ENCODE data around the gene CTH.
"Not testable (repeated sequence)": the region's sequence is repeated elsewhere in the genome, so short reads cannot be mapped to it uniquely, and the experiment has no call there.

The CTH gene

DNA sequence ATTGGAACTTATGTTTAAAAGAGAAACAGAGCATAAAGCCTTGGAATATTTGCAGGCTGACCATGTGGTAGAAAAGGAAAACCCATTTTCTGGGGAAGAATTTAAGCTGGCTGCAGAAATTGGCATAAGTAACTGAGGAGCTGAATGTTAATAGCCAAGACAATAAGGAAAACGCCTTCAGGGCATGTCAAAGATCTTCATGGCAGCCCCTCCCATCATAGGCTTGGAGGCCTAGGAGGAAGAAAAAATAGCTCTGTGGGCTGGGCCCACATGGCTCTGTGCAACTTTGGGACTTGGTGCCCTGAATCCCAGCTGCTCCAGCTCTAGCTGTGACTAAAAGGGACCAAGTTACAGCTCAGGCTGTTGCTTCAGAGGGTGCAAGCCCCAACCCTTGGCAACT lies 51.5 kb downstream of the CTH start:
- H3K4me3 ChIP-seq (ENCODE audit: low read depth in 1 of 2, low read length in 1 of 2): no peak overlapping the region
- no peaks in the 10 kb centered on the region for H3K9me3 ChIP-seq
- H3K27ac ChIP-seq: no peak overlapping the region
- no peaks in the 10 kb centered on the region for H3K36me3 ChIP-seq
- H3K27me3 ChIP-seq: no peaks in the 10 kb centered on the region
- H3K4me1 ChIP-seq (ENCODE audit: control insufficient read depth in 1 of 2, insufficient read depth in 1 of 2, low read depth in 1 of 2, low read length in 1 of 2): no peaks in the 10 kb centered on the region
- TF ChIP-seq, protein P1, sequence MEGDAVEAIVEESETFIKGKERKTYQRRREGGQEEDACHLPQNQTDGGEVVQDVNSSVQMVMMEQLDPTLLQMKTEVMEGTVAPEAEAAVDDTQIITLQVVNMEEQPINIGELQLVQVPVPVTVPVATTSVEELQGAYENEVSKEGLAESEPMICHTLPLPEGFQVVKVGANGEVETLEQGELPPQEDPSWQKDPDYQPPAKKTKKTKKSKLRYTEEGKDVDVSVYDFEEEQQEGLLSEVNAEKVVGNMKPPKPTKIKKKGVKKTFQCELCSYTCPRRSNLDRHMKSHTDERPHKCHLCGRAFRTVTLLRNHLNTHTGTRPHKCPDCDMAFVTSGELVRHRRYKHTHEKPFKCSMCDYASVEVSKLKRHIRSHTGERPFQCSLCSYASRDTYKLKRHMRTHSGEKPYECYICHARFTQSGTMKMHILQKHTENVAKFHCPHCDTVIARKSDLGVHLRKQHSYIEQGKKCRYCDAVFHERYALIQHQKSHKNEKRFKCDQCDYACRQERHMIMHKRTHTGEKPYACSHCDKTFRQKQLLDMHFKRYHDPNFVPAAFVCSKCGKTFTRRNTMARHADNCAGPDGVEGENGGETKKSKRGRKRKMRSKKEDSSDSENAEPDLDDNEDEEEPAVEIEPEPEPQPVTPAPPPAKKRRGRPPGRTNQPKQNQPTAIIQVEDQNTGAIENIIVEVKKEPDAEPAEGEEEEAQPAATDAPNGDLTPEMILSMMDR (IDR thresholded peaks at IDR 0.05): no peak

DNA sequence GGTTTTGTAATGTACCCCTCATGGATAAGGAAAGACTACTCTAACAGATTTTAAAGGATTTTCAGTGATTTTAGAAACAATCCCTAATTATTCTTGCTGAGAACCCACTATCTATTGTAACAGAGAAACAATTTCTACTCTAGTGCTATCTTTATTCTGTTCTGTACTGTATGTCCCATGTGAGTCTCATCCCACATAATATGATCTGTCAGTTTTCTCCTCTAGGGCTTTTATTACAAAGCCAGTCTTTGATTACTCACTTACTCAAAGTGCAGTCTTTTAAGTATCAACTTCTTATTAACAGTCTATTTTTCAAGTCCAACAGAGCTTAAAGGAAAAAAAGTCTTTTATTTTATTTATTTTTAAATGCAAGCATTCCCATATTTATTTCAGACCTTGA lies 54.8 kb downstream of the CTH start:
- H3K9me3 ChIP-seq: no peaks in the 10 kb centered on the region
- no peaks in the 10 kb centered on the region for H3K27me3 ChIP-seq
- H3K27ac ChIP-seq: no peak overlapping the region
- H3K36me3 ChIP-seq: no peaks in the 10 kb centered on the region
- TF ChIP-seq, protein P1 (IDR thresholded peaks at IDR 0.05): no peak
- H3K4me1 ChIP-seq (ENCODE audit: control insufficient read depth in 1 of 2, insufficient read depth in 1 of 2, low read depth in 1 of 2, low read length in 1 of 2): no peaks in the 10 kb centered on the region
- no peak overlapping the region for H3K4me3 ChIP-seq (ENCODE audit: low read depth in 1 of 2, low read length in 1 of 2)

DNA sequence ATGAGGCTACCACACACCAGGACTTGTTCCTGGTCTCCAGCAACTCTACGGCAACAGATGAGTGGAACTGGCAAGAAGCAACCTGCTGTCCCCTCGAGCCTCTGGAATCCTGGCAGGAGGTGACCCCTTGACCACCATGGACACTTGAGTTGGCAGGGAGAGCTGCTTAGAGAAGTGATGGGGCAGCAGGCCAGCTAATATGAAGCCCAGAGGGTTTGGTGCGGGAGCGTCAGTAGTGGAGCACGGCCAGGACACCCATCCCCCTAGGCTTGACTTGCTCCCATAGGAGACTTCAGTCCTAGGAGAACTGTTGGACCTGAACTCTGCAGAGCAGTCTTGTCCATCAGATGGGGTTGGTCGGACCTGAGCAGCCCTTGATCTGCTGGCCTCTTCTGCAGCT lies 56.5 kb downstream of the CTH start:
- no peaks in the 10 kb centered on the region for H3K27me3 ChIP-seq
- no peak overlapping the region for H3K4me3 ChIP-seq (ENCODE audit: low read depth in 1 of 2, low read length in 1 of 2)
- no peak overlapping the region for H3K27ac ChIP-seq
- TF ChIP-seq, protein P1 (IDR thresholded peaks at IDR 0.05): no peak
- no peaks in the 10 kb centered on the region for H3K4me1 ChIP-seq (ENCODE audit: control insufficient read depth in 1 of 2, insufficient read depth in 1 of 2, low read depth in 1 of 2, low read length in 1 of 2)
- H3K9me3 ChIP-seq: no peaks in the 10 kb centered on the region
- H3K36me3 ChIP-seq: no peaks in the 10 kb centered on the region

DNA sequence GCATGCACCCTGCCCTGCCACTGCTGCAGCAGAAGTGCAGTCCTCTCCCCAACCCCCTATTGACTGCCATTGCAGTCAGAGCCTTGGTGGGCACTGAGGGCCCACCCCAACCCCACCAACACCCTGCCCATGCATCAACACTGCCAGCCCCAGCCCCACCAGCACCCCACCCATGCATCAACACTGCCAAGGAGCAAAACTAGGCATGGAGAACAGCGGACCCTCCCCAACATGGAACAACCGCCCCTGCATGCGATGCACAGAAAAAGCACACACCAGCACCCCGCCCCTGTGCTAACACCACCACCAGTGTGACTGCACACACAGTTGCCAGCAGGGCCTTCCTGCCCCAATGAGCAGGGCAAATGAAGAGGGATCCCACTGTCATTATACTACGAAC lies 57.1 kb downstream of the CTH start:
- Histone ChIP-seq H3K4me1 (ENCODE audit: control insufficient read depth in 1 of 2, insufficient read depth in 1 of 2, low read depth in 1 of 2, low read length in 1 of 2) (no peaks in the 10 kb centered on the region), H3K27ac (no peak overlapping the region), H3K27me3 (no peaks in the 10 kb centered on the region), H3K36me3 (no peaks in the 10 kb centered on the region), H3K9me3 (no peaks in the 10 kb centered on the region), H3K4me3 (ENCODE audit: low read depth in 1 of 2, low read length in 1 of 2) (no peak overlapping the region)
- TF ChIP-seq, protein P1 (IDR thresholded peaks at IDR 0.05): no peak

DNA sequence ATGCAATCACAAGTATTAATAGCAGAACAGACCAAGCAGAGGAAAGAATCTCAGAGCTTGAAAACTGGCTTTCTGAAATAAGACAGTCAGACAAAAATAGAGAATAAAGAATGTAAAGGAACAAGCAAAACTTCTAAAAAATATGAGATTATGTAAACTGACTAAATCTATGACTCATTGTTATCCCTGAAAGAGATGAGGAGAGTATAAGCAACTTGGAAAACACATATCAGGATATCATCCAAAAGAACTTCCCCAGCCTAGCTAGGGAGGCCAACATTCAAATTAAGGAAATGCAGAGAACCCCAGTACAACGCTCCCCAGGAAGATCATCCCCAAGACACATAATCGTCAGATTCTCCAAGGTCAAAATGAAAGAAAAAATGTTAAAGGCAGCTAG lies 58.1 kb downstream of the CTH start:
- not testable (repeated sequence) for H3K27me3 ChIP-seq; H3K4me3 ChIP-seq (ENCODE audit: low read depth in 1 of 2, low read length in 1 of 2); H3K27ac ChIP-seq; H3K36me3 ChIP-seq; H3K4me1 ChIP-seq (ENCODE audit: control insufficient read depth in 1 of 2, insufficient read depth in 1 of 2, low read depth in 1 of 2, low read length in 1 of 2); H3K9me3 ChIP-seq

DNA sequence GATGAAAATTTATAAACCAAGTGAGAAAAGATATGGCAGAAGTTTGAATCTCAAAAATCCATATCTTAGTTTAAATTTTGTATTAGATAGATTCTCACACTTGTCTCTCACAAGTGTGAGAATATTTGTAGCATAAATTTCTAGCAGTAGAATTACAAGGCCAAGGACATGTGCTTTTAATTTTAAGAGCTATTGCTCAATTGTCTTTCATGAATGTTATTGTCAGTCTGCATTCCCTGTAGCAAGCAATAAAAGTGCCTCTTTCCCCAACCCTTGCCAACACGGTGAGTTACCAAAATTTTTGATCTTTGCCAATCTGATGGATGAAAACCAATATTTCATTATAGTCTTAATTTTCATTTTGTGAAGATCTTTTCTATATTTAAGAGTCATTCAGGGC lies 64.0 kb downstream of the CTH start:
- Histone ChIP-seq H3K9me3 (no peaks in the 10 kb centered on the region), H3K4me1 (ENCODE audit: control insufficient read depth in 1 of 2, insufficient read depth in 1 of 2, low read depth in 1 of 2, low read length in 1 of 2) (no peaks in the 10 kb centered on the region), H3K27me3 (no peaks in the 10 kb centered on the region), H3K36me3 (no peaks in the 10 kb centered on the region), H3K4me3 (ENCODE audit: low read depth in 1 of 2, low read length in 1 of 2) (no peak overlapping the region), H3K27ac (no peak overlapping the region)
- TF ChIP-seq, protein P1 (IDR thresholded peaks at IDR 0.05): no peak

Measured in neutrophil (primary cell).